Activated CD8-positive, alpha-beta memory T cell treated with anti-CD3 and anti-CD28 coated beads, Interleukin-2, amount 50 U/mL, for 24 hours (primary cell): Measurements from ENCODE around the gene CYB5B.
"Not testable (repeated sequence)": the region's sequence is repeated elsewhere in the genome, so short reads cannot be mapped to it uniquely, and the experiment has no call there.

Source experiments
- DNase-seq: peaks from one replicate; pipeline ENCODE4 v3.0.0-alpha.2; 2020; ENCODE audit errors: extremely low read depth

Gene CYB5B

GRCh38 chr16:69408475-69408874, 15.9 kb upstream of the CYB5B start:
- no peak for DNase-seq

GRCh38 chr16:69410219-69410990, 14.0 kb upstream of the CYB5B start:
- no peak for DNase-seq

GRCh38 chr16:69411064-69411985, 13.1 kb upstream of the CYB5B start:
- no peak for DNase-seq

- no peak for DNase-seq
Measured at GRCh38 chr16:69412287-69412686, 12.1 kb upstream of the CYB5B start.

- DNase-seq: no peak
Measured at GRCh38 chr16:69413045-69413664, 11.3 kb upstream of the CYB5B start.

- no peak for DNase-seq
Measured at GRCh38 chr16:69417520-69418199, 6.8 kb upstream of the CYB5B start.

- DNase-seq: no peak
Measured at GRCh38 chr16:69419956-69420355, 4.5 kb upstream of the CYB5B start.

- DNase-seq: no peak
Measured at GRCh38 chr16:69423189-69423588, 1.2 kb upstream of the CYB5B start.

GRCh38 chr16:69424935-69425784, 741 bp downstream of the CYB5B start:
- no peak for DNase-seq

GRCh38 chr16:69428652-69429051, 4.2 kb downstream of the CYB5B start:
- no peak for DNase-seq

- not testable (repeated sequence) for DNase-seq
Measured at GRCh38 chr16:69429058-69429640, 4.7 kb downstream of the CYB5B start.

- DNase-seq: no peak
Measured at GRCh38 chr16:69431948-69432468, 7.6 kb downstream of the CYB5B start.

GRCh38 chr16:69434066-69434465, 9.6 kb downstream of the CYB5B start:
- DNase-seq: no peak

- DNase-seq: no peak
Measured at GRCh38 chr16:69435977-69436820, 11.8 kb downstream of the CYB5B start.

- no peak for DNase-seq
Measured at GRCh38 chr16:69436896-69437295, 12.5 kb downstream of the CYB5B start.

- DNase-seq: no peak
Measured at GRCh38 chr16:69438465-69438864, 14.0 kb downstream of the CYB5B start.

- no peak for DNase-seq
Measured at GRCh38 chr16:69440250-69440649, 15.8 kb downstream of the CYB5B start.

- DNase-seq: not testable (repeated sequence)
Measured at GRCh38 chr16:69441030-69441429, 16.6 kb downstream of the CYB5B start.

- DNase-seq: no peak
Measured at GRCh38 chr16:69443927-69444631, 19.7 kb downstream of the CYB5B start.
